Transverse colon (tissue), 4 donors: Measurements from ENCODE around the gene MRM2.

Experiments used
- POLR2A ChIP-seq: fragments of 450-650 bp; IDR thresholded peaks from one replicate; pipeline ENCODE4 v1.6.1; 2016; ENCODE audit warnings: antibody characterized with exemption, mild to moderate bottlenecking, moderate library complexity
- POLR2AphosphoS5 ChIP-seq, 3 donors: sonication (generic); formaldehyde crosslinking; IDR thresholded peaks; one replicate each; pipeline ENCODE4 v1.6.1; 2016; ENCODE audit warnings: antibody characterized with exemption in 3 of 3
- TF ChIP-seq, protein P1 (sequence below), 5 experiments: fragments of 200-600 bp in 3 of 5; fragments of 450-650 bp in 2 of 5; sonication (generic) in 3 of 5; IDR thresholded peaks; 1 replicate in 2 of 5; 2 replicates in 3 of 5; pipeline ENCODE4 v1.5.1; 2016 to 2017; ENCODE audit warnings: antibody characterized with exemption in 5 of 5, inconsistent platforms in 3 of 5, mild to moderate bottlenecking in 2 of 5, moderate library complexity in 1 of 5

DNA sequence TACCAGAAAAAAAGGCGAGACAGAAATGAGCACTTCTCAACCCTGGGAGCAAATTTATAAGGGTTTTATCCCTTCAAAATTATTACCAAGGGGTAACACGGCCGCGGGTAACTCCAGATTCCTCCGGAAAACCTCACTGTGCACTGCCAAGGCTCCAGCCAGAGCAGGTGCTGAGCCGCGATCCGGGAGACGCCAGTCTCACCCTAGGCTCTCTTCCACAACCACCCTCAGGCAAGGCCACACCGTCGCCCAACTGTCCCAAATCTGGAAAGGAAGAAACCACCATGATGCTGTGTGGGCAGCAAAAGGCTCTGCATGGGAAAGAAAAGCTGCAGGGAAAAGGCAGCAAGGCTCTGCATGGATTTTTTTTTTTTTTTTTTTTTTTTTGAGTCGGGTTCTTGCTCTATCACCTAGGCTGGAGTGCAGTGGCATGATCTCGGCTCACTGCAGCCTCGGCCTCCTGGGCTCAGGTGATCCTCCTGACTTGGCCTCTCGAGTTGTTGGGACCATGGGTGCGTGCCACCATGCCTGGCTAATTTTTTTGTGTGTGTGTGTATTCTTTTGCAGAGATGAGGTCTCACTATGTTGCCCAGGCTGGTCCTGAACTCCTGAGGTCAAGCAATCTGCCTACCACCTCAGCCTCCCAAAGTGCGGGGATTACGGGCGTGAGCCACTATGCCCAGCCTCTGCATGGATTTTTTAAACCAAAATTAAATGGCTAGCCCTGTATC lies 48.3 kb downstream of the MRM2 start:
- TF ChIP-seq, protein P1, sequence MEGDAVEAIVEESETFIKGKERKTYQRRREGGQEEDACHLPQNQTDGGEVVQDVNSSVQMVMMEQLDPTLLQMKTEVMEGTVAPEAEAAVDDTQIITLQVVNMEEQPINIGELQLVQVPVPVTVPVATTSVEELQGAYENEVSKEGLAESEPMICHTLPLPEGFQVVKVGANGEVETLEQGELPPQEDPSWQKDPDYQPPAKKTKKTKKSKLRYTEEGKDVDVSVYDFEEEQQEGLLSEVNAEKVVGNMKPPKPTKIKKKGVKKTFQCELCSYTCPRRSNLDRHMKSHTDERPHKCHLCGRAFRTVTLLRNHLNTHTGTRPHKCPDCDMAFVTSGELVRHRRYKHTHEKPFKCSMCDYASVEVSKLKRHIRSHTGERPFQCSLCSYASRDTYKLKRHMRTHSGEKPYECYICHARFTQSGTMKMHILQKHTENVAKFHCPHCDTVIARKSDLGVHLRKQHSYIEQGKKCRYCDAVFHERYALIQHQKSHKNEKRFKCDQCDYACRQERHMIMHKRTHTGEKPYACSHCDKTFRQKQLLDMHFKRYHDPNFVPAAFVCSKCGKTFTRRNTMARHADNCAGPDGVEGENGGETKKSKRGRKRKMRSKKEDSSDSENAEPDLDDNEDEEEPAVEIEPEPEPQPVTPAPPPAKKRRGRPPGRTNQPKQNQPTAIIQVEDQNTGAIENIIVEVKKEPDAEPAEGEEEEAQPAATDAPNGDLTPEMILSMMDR (IDR thresholded peaks at IDR 0.05) = no peak
- TF ChIP-seq POLR2AphosphoS5 (IDR thresholded peaks at IDR 0.05) = no peak
- no peak for TF ChIP-seq POLR2A
